Calu3 (cell line): ENCODE results near the gene CD44. TPM values are rescaled to one million over a fixed set of nuclear protein-coding genes. Genes with fewer than 3 reads are reported as not detected.

ENCODE experiments used
- BruUV-seq: library from RNA; stranded (reverse); fragments of 400-500 nt; replicated peaks from 2 replicates; lab custom pipeline; 2021; lab: Mats Ljungman, UMichigan
- CTCF ChIA-PET: fragments of 300-600 bp; sonication (Branson Sonifier 250); formaldehyde crosslinking; loops from one replicate; lab custom pipeline; 2022; ENCODE audit warnings: antibody characterized with exemption; lab: Charles Lee
- DNase-seq: peaks from one replicate; pipeline ENCODE4 v3.0.0; 2022
- H3K27ac Mint-ChIP-seq: one replicate; pipeline ENCODE4 v1.8.0; 2022; ENCODE audit warnings: mixed read lengths; ENCODE audit not compliant: unreplicated experiment
- H3K27me3 Mint-ChIP-seq: one replicate; pipeline ENCODE4 v1.8.0; 2022; ENCODE audit warnings: mixed read lengths; ENCODE audit not compliant: unreplicated experiment
- H3K36me3 Mint-ChIP-seq: one replicate; pipeline ENCODE4 v1.8.0; 2022; ENCODE audit warnings: mild to moderate bottlenecking, moderate library complexity, mixed read lengths; ENCODE audit not compliant: insufficient read depth, unreplicated experiment
- H3K4me1 Mint-ChIP-seq: one replicate; pipeline ENCODE4 v1.8.0; 2022; ENCODE audit warnings: mild to moderate bottlenecking, low read depth, mixed read lengths; ENCODE audit not compliant: unreplicated experiment
- H3K4me3 Mint-ChIP-seq: one replicate; pipeline ENCODE4 v1.8.0; 2022; ENCODE audit warnings: mild to moderate bottlenecking, low read depth, moderate library complexity, mixed read lengths; ENCODE audit not compliant: unreplicated experiment
- H3K9me3 Mint-ChIP-seq: one replicate; pipeline ENCODE4 v1.8.0; 2022; ENCODE audit warnings: low read depth, mixed read lengths; ENCODE audit not compliant: unreplicated experiment
- CTCF ChIP-seq: fragments of 200-600 bp; IDR thresholded peaks from one replicate; pipeline ENCODE4 v1.8.0; 2022; ENCODE audit warnings: antibody characterized with exemption; ENCODE audit not compliant: unreplicated experiment
- intact Hi-C: fragments of 100-400 bp; cut with micrococcal nuclease; formaldehyde crosslinking; loops from one replicate; pipeline ENCODE4 v1.10.0; 2022; ENCODE audit not compliant: unreplicated experiment
- total RNA-seq: library from RNA; stranded (reverse); gene quantifications from 2 replicates; pipeline ENCODE4 v1.2.3, GENCODE V29; 2022

CD44 gene
- total RNA-seq, 1 experiment from 2014 or later = 1,189 TPM

GRCh38 chr11:35250621-35251020, 111.7 kb downstream of the CD44 start:
- no peak for DNase-seq
- intact Hi-C loops = no loop called here
- BruUV-seq = no TSS peak
- Mint-ChIP-seq H3K9me3 (peaks cover 4% of the 10 kb centered on the region), H3K4me3 (no peak overlapping the region), H3K27ac (no peak overlapping the region), H3K27me3 (no peaks in the 10 kb centered on the region), H3K4me1 (no peaks in the 10 kb centered on the region), H3K36me3 (no peaks in the 10 kb centered on the region)
- no peak for TF ChIP-seq CTCF
- CTCF ChIA-PET = no interaction called here

GRCh38 chr11:35253237-35253636, 114.3 kb downstream of the CD44 start:
- DNase-seq = no peak
- CTCF ChIA-PET = no interaction called here
- Mint-ChIP-seq H3K27me3 (no peaks in the 10 kb centered on the region), H3K36me3 (no peaks in the 10 kb centered on the region), H3K4me1 (no peaks in the 10 kb centered on the region), H3K9me3 (no peaks in the 10 kb centered on the region), H3K27ac (no peak overlapping the region), H3K4me3 (no peak overlapping the region)
- no peak for TF ChIP-seq CTCF
- no TSS peak for BruUV-seq
- intact Hi-C loops = no loop called here

GRCh38 chr11:35255514-35255913, 116.5 kb downstream of the CD44 start:
- peaks cover 5% of the 10 kb centered on the region for H3K4me1 Mint-ChIP-seq
- CTCF ChIA-PET = no interaction called here

GRCh38 chr11:35256296-35256695, 117.3 kb downstream of the CD44 start:
- BruUV-seq = no TSS peak
- CTCF ChIA-PET = no interaction called here
- Mint-ChIP-seq H3K9me3 (no peaks in the 10 kb centered on the region), H3K27me3 (no peaks in the 10 kb centered on the region), H3K36me3 (no peaks in the 10 kb centered on the region), H3K4me1 (peaks cover 8% of the 10 kb centered on the region), H3K4me3 (no peak overlapping the region), H3K27ac (no peak overlapping the region)
- intact Hi-C loops = no loop called here
- no peak for TF ChIP-seq CTCF
- no peak for DNase-seq

More at GRCh38 chr11:35255514-35255913, 116.5 kb downstream of the CD44 start:
- no peak for TF ChIP-seq CTCF
- Mint-ChIP-seq H3K4me3 (no peak overlapping the region), H3K27me3 (no peaks in the 10 kb centered on the region), H3K9me3 (no peaks in the 10 kb centered on the region), H3K36me3 (no peaks in the 10 kb centered on the region), H3K27ac (no peak overlapping the region)
- DNase-seq = no peak
- intact Hi-C loops = no loop called here
- BruUV-seq = no TSS peak
